A673 (cell line): Measurements from ENCODE around the gene SLC6A20.

Experiments
- CTCF ChIP-seq: fragments of 300-800, 200-600 bp; sonication (generic); conservative IDR thresholded peaks from 2 replicates; pipeline ENCODE4 v1.5.1; 2017; ENCODE audit warnings: low read depth, mild to moderate bottlenecking, antibody characterized with exemption, low read length, moderate library complexity, mixed read lengths
- EZH2 ChIP-seq: fragments of 200-600 bp; sonication (generic); IDR thresholded peaks from 2 replicates; pipeline ENCODE4 v1.6.1; 2017; ENCODE audit warnings: borderline replicate concordance, low read depth, mild to moderate bottlenecking, mixed read lengths, antibody characterized with exemption, low read length; ENCODE audit not compliant: poor library complexity, severe bottlenecking

GRCh38 chr3:45748068-45748467 lies 48.3 kb downstream of the SLC6A20 start:
- TF ChIP-seq CTCF, result no peak
- no peak for TF ChIP-seq EZH2
